Measurements from ENCODE around the gene GZMM. TPM values are rescaled to one million over a fixed set of nuclear protein-coding genes. Genes with fewer than 3 reads are reported as not detected.
A peak's percentile ranks its signal among the peaks of the same experiment; 100 is the strongest.

Gene GZMM
- not detected in 2 replicates for total RNA-seq (2014; rRNA removed; shearing (Covaris generic))
- not detected in 2 replicates for polyA plus RNA-seq (2014; cell fraction: nucleus; rRNA removed)

DNA sequence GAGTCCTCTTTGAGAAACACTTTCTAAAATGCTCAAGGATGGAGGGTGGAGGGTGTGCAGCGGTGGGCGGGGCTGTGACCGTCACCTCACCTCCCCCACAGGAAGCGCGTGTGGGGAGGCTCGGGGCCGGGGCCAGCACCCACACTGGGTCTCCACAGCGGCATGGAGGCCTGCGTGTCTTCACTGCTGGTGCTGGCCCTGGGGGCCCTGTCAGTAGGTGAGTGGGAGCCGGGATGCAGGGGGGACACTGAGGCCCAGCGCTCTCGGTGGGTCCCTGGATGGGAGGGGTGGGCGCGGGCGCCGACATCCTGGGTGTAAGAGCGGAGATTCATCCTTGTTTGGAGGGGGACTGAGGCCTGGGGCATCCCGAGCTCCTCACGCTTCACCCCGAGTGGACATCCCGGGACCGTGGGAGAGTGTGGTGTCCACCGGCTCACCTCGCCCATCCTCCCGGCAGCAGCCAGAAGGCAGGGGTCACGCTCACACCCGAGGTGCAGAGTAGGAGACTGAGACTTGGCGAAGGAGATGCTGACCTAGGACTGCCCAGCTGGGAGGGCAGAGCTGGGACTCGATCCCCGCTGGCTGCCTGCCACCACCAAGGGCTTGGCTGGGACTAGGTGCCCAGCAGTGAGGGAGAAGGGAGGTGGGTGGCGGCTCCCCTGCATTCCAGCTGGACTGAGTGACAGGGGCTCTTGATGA, at the start of gene GZMM:
TSS of gene GZMM (plus strand) at position 144 of the 699 bp plus-strand sequence. CDS start at position 163, 19 bp downstream.
- DNase-seq (ENCODE audit: extremely low read depth, low read depth), result no peak

DNA sequence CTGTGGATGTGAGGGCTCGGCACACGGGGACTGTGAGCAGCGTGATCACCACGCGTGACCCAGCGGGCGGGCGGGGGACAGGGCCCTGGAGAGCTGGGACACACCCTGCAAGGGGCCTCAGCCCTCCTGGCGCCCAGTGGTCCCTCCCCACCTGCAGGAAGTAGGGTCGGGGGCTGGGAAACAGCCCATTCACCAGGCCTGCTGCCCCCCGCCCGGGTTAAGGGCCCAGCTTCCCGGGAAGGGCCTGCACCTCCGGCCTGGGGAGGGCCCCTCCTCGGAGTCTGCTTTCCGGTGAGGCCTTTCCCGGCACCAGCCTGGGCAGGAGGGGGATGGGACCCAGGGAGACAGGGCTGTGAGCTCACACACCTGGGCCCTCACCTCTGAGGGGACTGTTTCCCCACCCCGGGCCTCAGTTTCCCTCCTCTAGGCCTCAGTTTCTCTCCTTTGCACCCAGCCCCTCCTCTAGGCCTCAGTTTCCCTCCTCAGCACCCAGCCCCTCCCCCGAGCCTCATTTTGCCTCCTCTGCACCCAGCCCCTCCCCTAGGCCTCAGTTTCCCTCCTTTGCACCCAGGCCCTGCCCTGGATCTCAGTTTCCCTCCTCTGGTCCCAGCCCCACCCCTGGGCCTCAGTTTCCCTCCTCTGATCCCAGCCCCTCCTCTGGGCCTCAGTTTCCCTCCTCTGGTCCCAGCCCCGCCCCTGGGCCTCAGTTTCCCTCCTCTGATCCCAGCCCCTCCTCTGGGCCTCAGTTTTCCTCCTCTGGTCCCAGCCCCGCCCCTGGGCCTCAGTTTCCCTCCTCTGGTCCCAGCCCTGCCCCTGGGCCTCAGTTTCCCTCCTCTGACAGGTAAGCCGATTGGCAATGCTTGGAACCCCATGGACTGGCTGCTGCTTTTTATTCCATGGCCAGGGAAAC, 49.4 kb upstream of the GZMM start:
- no peak for DNase-seq (ENCODE audit: extremely low read depth, low read depth)

DNA sequence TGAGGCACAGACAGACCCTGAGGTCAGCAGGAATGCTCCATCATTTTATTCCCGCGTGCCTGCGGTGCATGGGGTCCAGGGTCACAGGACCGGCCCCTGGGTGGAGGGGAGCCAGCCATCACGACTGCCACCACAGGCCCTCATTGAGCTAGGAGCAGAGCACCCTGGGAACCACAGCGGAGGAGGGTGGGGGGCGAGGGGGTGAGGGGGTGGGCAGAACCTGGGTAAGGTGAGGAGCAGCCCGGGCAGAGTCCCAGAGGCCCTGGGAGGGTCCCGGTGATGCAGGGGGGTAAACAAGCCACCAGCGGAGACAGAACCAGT, 48.8 kb upstream of the GZMM start:
- DNase-seq (ENCODE audit: extremely low read depth, low read depth), result no peak

DNA sequence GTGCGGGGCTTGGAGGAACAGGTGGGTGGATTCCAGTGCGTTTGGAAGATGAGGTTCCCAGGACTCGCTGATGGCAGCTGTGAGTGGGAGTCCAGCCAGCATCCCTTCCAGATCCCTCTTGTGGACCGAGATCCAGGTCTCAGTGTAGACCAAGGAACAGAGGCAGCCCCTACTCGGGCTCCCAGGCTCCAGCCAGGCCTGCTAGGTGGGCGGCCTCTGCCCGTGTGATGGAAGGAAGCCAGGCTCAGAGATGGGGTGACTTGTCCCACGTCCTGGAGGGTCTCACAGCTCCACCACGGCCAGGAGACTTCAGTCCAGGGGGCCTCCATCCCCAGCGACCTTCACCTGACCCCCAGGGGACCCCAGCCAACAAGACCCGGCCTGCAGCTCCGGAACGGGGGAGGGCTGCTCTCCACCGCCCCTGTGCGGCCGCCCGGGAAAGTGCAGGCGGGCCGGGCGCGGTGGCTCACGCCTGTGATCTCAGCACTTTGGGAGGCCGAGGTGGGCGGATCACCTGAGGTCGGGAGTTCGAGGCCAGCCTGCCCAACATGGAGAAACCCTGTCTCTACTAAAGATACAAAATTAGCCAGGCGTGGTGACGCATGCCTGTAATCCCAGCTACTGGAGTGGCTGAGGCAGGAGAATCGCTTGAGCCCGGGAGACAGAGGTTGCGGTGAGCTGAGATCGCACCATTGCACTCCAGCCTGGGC, 48.3 kb upstream of the GZMM start:
- DNase-seq (ENCODE audit: extremely low read depth, low read depth), result no peak

DNA sequence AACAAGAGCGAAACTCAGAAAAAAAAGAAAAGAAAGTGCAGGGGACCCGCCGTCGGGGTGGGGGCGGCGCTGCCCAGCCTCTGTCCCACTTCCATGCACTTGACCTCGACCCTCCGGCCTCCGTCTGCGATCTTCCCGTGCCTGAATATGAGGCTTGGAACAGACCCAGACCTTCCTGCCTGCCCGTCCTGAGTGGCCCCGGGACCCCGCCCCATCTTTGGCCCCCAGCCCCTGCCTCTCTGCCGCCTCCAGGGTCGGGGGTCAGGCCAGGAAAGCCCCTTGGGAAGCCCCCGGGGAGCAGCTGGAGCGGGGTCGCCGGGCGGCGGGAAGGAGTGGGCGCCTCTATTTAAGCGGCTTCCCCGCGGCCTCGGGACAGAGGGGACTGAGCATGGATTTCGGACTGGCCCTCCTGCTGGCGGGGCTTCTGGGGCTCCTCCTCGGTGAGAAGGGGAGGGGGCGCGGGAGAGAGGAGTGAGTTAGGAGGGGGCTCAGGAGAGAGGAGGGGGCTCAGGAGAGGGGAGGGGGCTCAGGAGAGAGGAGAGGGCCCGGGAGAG, 47.7 kb upstream of the GZMM start, which contains the start of gene MADCAM1:
TSS of gene MADCAM1 (plus strand) at position 375 of the 554 bp plus-strand sequence. CDS start at position 389, 14 bp downstream.
- no peak for DNase-seq (ENCODE audit: extremely low read depth, low read depth)

DNA sequence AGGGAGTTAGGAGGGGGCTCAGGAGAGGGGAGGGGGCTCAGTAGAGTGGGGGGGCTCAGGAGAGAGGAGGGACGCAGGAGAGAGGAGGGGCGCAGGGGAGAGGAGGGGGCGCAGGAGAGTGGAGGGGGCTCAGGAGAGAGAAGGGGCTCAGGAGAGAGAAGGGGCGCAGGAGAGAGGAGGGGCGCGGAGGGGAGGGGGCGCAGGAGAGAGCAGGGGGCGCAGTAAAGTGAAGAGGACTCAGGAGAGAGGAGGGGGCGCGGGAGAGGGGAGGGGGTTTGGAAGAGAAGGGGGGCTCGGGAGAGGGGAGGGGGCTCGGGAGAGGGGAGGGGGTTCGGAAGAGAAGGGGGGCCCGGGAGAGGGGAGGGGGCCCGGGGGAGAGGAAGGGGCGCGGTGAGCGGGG, 46.9 kb upstream of the GZMM start:
- no peak for DNase-seq (ENCODE audit: extremely low read depth, low read depth)

DNA sequence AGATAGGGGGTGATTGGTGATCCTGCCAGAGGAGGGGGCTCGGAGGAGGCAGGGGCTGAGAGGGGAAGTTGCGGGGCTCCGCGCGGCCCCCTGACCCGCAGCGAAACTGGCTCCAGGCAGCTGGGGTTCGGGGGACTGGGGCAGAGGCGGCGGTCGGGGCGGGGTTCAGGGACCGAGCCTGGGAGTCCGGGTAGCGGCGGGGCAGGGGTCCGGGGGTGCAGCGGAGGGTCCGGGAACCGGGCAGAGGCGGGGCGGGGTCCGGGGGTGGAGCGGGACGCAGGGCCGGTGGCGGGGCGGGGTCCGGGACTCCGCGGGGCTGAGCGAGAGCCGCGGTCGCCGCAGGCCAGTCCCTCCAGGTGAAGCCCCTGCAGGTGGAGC, 46.4 kb upstream of the GZMM start:
- no peak for DNase-seq (ENCODE audit: extremely low read depth, low read depth)

DNA sequence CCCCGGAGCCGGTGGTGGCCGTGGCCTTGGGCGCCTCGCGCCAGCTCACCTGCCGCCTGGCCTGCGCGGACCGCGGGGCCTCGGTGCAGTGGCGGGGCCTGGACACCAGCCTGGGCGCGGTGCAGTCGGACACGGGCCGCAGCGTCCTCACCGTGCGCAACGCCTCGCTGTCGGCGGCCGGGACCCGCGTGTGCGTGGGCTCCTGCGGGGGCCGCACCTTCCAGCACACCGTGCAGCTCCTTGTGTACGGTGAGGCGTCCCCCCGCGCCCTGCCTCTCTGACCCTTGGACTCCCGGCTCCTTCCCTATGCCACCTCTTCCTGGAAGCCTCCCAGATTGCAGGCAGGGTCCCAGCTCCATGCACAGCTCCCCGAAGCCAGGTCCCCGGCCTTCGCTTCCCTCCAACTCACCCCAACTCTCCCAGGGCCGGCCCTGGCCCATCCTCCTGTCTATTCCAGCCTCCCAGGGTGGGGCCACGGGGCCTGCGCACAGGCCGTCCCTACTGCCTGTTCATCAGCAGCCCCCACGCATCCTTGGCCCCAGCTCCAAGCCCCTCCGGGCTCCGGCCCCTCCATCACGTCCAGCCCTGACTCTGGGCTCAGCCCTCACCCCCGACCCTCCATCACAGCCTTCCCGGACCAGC, 45.9 kb upstream of the GZMM start:
- no peak for DNase-seq (ENCODE audit: extremely low read depth, low read depth)

DNA sequence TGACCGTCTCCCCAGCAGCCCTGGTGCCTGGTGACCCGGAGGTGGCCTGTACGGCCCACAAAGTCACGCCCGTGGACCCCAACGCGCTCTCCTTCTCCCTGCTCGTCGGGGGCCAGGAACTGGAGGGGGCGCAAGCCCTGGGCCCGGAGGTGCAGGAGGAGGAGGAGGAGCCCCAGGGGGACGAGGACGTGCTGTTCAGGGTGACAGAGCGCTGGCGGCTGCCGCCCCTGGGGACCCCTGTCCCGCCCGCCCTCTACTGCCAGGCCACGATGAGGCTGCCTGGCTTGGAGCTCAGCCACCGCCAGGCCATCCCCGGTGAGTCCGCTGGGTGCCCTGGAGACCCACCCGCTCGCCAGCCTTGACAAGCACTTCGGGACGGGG, 45.4 kb upstream of the GZMM start:
- DNase-seq (ENCODE audit: extremely low read depth, low read depth), result no peak

DNA sequence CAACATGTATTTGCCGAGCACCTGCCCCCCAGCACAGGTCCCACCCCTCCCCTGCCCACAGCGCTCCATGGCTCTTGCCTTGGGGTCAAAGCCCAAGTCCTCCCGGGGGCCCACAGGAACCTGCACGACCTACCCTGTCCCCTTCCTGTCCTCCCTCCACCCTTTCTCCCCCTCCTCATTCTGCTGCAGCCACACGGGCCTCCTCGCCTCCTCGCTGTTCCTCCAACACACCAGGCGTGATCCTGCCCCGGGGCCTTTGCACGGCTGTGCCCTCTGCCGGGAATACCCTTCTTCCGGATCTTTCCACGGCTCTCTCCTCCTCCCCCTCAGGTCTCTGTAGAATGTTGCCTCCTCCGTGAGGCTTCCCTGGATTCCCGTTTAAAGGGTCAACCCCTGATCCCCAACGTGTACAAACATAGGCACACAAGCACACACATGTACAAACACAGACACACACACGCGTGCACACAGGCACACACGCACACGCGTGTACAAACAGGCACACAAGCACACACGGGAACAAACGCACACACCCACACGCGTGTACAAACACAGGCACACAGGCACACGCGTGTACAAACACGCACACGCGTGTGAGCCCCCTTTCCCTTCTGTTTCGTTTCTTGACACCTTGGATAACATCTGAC, 44.8 kb upstream of the GZMM start:
- DNase-seq (ENCODE audit: extremely low read depth, low read depth), result no peak

DNA sequence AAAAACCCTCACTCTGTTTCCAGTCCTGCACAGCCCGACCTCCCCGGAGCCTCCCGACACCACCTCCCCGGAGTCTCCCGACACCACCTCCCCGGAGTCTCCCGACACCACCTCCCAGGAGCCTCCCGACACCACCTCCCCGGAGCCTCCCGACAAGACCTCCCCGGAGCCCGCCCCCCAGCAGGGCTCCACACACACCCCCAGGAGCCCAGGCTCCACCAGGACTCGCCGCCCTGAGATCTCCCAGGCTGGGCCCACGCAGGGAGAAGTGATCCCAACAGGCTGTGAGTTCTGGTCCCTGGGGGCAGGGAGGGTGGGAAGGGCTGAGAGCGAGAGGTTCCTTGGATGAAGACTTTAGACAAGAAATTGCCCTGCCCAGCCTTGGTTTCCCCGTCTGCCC, 42.2 kb upstream of the GZMM start:
- DNase-seq (ENCODE audit: extremely low read depth, low read depth), result no peak

DNA sequence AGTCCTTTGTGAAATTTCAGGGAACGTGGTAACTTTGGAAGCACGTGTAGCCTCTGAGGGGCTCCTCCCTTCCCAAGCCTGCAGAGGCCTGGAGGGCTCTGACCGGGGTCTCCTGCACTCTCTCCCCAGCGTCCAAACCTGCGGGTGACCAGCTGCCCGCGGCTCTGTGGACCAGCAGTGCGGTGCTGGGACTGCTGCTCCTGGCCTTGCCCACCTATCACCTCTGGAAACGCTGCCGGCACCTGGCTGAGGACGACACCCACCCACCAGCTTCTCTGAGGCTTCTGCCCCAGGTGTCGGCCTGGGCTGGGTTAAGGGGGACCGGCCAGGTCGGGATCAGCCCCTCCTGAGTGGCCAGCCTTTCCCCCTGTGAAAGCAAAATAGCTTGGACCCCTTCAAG, 39.2 kb upstream of the GZMM start:
- no peak for DNase-seq (ENCODE audit: extremely low read depth, low read depth)

DNA sequence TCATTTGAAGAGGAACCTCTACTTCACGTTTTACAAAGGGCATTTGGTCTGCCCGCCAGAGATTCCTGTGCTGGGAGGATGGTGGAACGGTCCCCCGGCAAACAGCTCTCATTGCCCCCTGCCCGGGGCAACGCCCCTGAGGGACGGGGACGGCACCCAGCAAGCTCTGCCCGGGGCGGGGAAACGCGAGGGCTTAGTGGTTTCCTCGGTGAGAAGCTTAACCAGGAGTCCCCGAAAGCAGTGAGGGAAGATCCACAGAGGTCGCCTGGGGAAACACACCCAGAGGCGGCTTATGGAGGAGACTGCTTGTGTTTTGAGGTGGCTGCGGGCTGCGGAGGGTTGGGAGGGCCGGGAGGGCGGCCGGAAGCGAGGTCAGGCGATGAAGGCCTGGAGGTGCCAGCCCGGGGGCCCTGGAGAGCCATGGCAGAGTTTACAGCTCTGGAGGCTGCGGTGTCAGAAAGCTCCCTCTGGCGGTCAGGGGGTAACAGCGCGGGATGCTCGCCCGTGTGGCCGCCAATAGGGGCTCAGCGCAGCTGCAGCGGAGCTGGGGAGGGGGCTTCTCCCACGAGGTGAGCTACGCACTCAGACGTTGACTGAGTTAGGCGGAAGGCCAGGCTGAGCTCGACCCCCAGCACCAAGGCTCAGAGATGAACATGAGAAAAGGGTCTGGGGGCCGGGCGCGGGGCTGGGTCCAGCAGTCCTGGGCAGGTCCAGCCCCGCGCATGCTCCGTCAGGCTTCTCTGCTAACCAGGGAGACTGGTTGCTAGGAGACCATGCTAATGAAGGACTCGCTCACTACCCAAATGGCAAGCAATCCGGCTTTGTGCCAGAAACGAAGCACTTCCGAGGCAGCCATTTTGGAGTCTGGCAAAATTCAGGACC, 37.2 kb upstream of the GZMM start:
- DNase-seq (ENCODE audit: extremely low read depth, low read depth), result peak; percentile 99

DNA sequence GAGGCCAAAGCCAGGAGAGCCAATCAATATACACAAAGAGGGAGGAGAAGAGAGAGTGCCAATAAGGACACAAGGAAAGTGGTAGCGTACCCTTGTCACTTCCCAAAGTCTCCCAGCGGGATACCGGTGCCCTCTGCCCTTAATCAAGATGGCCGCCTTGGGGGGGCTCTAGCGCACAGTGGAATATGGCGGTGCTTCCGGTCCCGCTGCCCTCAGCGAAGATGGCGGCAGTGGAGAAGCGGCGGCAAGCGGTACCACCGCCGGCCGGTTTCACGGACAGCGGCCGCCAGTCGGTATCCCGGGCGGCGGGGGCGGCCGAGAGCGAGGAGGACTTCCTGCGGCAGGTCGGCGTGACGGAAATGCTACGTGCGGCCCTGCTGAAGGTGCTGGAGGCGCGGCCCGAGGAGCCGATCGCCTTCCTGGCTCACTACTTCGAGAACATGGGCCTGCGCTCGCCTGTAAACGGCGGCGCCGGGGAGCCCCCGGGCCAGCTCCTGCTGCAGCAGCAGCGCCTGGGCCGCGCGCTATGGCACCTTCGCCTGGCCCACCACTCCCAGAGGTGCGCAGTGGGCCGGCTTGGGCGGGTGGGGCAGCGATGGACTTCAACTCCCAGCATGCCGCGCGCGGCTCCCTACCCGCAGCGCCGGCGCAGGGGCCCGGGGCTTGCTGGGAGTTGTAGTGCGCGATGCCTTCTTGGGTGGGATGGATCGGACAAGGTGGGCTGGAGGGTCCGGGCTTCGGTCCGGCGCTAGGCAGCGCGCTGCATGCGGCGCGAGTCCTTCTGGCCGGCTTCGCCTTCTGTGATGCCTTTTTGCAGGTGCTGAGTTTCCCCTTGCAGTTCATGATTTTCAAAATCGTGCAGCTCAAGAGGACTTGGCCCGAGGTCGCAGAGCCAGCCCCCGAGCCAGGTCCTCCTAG, 36.3 kb upstream of the GZMM start, which contains the start of gene TPGS1:
TSS of gene TPGS1 (plus strand) at position 212 of the 918 bp plus-strand sequence. CDS start at position 222, 10 bp downstream.
- peak; percentile 54 for DNase-seq (ENCODE audit: extremely low read depth, low read depth)

DNA sequence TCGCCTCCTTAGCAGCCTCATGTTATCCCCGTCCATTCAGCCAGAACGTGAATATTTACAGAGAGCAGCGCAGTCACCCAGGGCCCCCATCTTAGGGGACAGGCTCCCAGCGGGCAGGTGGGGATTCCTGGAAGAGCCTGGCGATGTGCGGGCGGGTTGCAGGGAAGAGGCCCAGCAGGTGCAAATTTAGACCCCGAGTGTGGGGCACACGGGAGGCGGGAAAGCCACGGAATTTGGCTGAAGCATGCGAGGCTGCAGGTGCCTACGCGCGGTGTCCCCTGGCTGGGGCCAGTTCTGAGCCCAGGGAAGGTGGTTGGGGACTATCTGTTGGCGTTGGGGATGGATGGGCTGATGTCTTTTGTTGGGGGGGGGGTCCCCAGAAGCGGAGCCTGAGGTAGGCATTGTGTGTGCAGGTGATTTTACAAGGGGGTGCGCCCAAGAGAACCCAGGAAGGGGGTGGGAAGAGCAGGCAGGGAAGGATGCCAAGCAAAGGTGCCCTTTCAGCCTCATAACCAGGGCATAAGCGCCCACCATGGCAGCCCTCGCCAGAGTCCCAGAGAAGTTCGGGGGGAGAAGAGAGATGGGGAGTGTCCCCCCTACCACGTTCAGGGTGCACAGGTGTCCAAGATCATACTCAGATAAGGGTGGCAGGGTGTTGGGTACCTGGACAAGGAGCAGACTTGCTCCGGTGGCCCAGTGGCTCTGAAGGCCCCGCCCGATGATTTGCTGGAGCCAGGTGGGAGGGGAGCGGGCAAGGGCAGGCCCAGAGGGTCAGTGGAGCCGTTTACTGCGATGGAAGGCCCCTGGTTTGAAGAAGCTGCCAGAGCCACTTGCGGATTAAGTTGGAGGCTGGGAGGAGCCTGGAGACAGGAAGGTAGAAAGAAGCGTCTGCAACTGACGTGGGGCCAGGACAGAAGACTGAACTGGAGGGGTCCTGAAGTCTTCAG, 35.4 kb upstream of the GZMM start:
- no peak for DNase-seq (ENCODE audit: extremely low read depth, low read depth)

DNA sequence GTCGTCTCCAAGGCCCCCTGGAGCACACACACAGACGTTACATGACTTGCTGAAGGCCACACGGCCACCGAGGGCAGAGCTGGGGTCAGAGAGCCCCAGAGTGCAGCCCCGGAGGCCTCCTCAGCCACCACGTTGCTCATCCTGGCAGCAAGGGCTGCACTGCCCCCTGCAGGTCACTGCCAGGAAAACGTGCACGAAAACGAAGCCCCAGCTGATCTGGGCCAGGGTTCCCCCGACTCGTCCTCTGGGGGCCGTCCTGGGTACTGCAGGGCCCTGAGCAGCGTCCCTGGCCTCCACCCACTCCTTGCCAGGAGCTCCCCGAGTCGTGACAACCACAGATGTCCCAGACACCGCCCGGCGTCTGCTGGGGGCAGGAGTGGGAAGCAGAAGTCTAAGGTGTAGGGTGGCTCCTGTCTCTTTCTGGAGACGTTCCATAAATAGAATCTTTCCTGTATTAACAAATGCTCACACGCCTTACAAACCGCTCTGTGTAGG, 33.2 kb upstream of the GZMM start:
- peak; percentile 72 for DNase-seq (ENCODE audit: extremely low read depth, low read depth)

Data from NCI-H460 (cell line).